Body of pancreas (tissue), 4 donors: Measurements from ENCODE around the gene STARD8. TPM values are rescaled to one million over a fixed set of nuclear protein-coding genes. Genes with fewer than 3 reads are reported as not detected.

Experiments used
- ATAC-seq: fragments of 150-250 bp; one replicate; pipeline ENCODE4 v1.9.1; 2016
- DNase-seq, 4 donors: peaks; one replicate each; pipeline ENCODE4 v3.0.0-alpha.2; 2019
- H3K27ac ChIP-seq, 4 donors: fragments of 200-600 bp; sonication (generic); 1 replicate in 3 of 4; 2 replicates in 1 of 4; pipeline versions ENCODE4 v1.5.1 to v1.6.1; 2016 to 2019; ENCODE audit warnings: mild to moderate bottlenecking in 1 of 4, mixed read lengths in 1 of 4, moderate library complexity in 1 of 4
- H3K27me3 ChIP-seq, 2 donors: fragments of 200-600 bp; sonication (generic); one replicate each; pipeline ENCODE4 v1.6.0; 2016; ENCODE audit warnings: mild to moderate bottlenecking in 1 of 2
- H3K36me3 ChIP-seq, 2 donors: fragments of 200-600 bp; sonication (generic); replicated peaks in 1 of 2; 2 replicates each; pipeline ENCODE4 v1.5.1; 2016; ENCODE audit warnings: low read depth in 2 of 2; ENCODE audit not compliant: insufficient read depth in 1 of 2
- H3K4me1 ChIP-seq: fragments of 200-600 bp; sonication (generic); one replicate; pipeline ENCODE4 v1.6.0; 2016
- H3K4me3 ChIP-seq, 2 donors: fragments of 200-600 bp; sonication (generic); 1 replicate in 1 of 2; 2 replicates in 1 of 2; pipeline ENCODE4 v1.5.1; 2016 to 2019
- H3K9me3 ChIP-seq, 3 donors: fragments of 200-600 bp; sonication (generic); 1 replicate in 2 of 3; 2 replicates in 1 of 3; pipeline ENCODE4 v1.5.1; 2016
- POLR2A ChIP-seq, 3 donors: fragments of 450-650 bp; IDR thresholded peaks; one replicate each; pipeline ENCODE4 v1.6.1; 2016; ENCODE audit warnings: antibody characterized with exemption in 3 of 3, mild to moderate bottlenecking in 2 of 3
- WGBS, 2 donors: methylation state at CpG; one replicate each; pipeline ENCODE4 v1.1.5; 2017; 5-methylcytosine and 5-hydroxymethylcytosine counted together
- intact Hi-C: fragments of 100-400 bp; cut with DNase I; formaldehyde crosslinking; loops from one replicate; pipeline ENCODE4 v1.15.1; 2023
- total RNA-seq, 2 donors: library from RNA; depleted of rRNA; stranded (reverse); fragments of >200 nt; gene quantifications; one replicate each; pipeline ENCODE4 v1.1.0, GENCODE V29; 2016
- TF ChIP-seq, protein P1 (sequence below), 7 experiments: fragments of 450-650 bp in 4 of 7; fragments of 200-600 bp in 3 of 7; sonication (generic) in 3 of 7; IDR thresholded peaks; one replicate each; pipeline ENCODE4 v1.5.1; 2016 to 2019; ENCODE audit warnings: antibody characterized with exemption in 7 of 7

STARD8 gene
- total RNA-seq, 2 donors from 2014 or later = 6.0 to 9.6 TPM

DNA sequence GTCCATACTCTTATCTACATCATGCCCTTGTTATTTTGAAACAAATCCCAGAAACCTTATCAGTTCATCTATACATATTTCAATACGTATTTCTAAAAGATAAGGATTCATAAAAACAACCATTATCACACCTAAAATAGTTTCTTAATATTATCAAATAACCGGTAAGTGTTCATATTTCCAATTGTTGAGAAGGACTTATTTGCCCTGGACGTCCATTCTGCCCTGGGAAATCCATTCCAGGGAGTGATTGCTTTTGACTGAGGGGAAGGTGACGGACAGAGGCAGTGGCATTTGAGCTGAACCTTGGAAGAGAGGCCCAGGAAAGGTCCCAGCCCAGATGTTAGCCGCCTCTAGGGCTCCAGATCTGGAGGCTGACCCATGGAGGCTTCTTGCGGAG lies 49.6 kb downstream of the STARD8 start:
- H3K27ac ChIP-seq = peak overlapping the region in 1 of 4 donors; percentile 49
- H3K4me1 ChIP-seq = peaks cover 58% of the 10 kb centered on the region
- TF ChIP-seq, protein P1, sequence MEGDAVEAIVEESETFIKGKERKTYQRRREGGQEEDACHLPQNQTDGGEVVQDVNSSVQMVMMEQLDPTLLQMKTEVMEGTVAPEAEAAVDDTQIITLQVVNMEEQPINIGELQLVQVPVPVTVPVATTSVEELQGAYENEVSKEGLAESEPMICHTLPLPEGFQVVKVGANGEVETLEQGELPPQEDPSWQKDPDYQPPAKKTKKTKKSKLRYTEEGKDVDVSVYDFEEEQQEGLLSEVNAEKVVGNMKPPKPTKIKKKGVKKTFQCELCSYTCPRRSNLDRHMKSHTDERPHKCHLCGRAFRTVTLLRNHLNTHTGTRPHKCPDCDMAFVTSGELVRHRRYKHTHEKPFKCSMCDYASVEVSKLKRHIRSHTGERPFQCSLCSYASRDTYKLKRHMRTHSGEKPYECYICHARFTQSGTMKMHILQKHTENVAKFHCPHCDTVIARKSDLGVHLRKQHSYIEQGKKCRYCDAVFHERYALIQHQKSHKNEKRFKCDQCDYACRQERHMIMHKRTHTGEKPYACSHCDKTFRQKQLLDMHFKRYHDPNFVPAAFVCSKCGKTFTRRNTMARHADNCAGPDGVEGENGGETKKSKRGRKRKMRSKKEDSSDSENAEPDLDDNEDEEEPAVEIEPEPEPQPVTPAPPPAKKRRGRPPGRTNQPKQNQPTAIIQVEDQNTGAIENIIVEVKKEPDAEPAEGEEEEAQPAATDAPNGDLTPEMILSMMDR (IDR thresholded peaks at IDR 0.05) = no peak
- no peak for TF ChIP-seq POLR2A (IDR thresholded peaks at IDR 0.05)
- ATAC-seq = no peak
- 51 to 53% methylated on average over 5 to 6 of the region's 6 CpGs for WGBS, 2 donors
- no peaks in the 10 kb centered on the region for H3K27me3 ChIP-seq
- DNase-seq = no peak
- no peaks in the 10 kb centered on the region for H3K36me3 ChIP-seq
- H3K9me3 ChIP-seq = no peaks in the 10 kb centered on the region
- intact Hi-C loops = no loop called here
- H3K4me3 ChIP-seq = no peak overlapping the region

DNA sequence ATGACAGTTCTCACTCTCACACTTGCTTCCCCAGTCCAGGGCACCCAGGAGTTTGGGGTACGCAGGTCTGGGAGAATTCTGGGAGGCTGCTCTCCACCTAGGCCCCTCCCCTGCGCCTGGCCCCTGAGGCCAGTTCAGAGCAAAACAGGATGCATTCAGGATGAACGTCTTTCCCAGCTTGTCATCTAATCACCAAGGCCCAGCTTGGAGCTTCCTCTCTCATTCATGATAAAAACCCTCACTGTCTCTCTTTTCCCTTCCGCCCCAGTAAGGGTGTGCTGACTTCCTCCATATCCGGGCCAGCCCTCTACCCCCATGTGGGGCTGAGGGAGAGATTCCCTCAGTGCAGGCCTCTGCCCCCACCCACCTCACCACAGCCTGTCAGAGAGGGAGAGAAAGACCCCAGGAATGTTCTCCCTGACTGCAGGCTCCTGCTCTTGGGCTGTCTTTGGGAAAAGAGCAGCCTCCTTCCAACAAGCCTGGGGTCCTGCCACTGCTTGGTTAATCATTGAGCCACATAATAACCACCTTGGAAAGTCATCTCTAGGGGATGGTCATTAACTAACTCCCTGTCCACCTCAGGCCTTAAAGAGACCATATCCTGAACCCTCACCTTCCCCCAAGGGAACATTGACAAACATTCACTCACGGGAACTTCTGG lies 50.1 kb downstream of the STARD8 start:
- Histone ChIP-seq H3K27ac (peak overlapping the region in 2 of 4 donors; percentile 32 to 49), H3K36me3 (no peaks in the 10 kb centered on the region), H3K4me3 (no peak overlapping the region), H3K27me3 (no peaks in the 10 kb centered on the region), H3K4me1 (peaks cover 58% of the 10 kb centered on the region), H3K9me3 (no peaks in the 10 kb centered on the region)
- intact Hi-C loops = no loop called here
- TF ChIP-seq, protein P1 (IDR thresholded peaks at IDR 0.05) = no peak
- TF ChIP-seq POLR2A (IDR thresholded peaks at IDR 0.05) = no peak
- WGBS, 2 donors = 37 to 55% methylated on average over 4 to 6 of the region's 6 CpGs
- ATAC-seq (no peak), DNase-seq (no peak)

DNA sequence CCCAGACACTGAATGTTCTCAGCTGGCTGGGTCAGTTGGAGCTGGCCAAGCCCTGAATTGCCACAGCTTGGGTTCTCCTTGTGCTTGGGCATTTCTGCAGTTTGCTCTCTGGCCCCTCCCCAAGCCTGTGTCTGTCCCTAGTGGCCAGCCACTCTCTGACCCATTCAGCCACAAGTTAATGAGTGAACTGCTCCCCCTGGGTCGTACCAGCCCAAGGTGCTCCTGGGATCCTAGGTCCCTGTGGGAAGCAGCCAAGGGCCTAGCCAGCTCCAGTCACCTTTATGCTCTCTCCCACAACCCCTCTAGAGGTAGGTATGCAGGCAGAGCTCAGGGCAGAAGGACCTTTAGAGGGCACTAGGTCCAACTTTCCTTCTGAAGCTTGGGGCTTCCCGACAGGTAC lies 51.5 kb downstream of the STARD8 start:
- DNase-seq (peak; percentile 67 to 84 (median 82)), ATAC-seq (peak; percentile 83)
- Histone ChIP-seq H3K27ac (peak overlapping the region in 3 of 4 donors; percentile 50 to 57 (median 50)), H3K27me3 (no peaks in the 10 kb centered on the region), H3K4me3 (no peak overlapping the region), H3K9me3 (no peaks in the 10 kb centered on the region), H3K4me1 (peaks cover 58% of the 10 kb centered on the region), H3K36me3 (no peaks in the 10 kb centered on the region)
- intact Hi-C loops = no loop called here
- TF ChIP-seq POLR2A (IDR thresholded peaks at IDR 0.05) = peak in 2 of 3 donors; percentile 36 to 40
- TF ChIP-seq, protein P1 (IDR thresholded peaks at IDR 0.05) = peak in 5 of 7 experiments; percentile 30 to 57 (median 50)
- 18% methylated on average over 2 of the region's 2 CpGs; no CpG with 5 or more reads in 1 of the 2 donors for WGBS, 2 donors

DNA sequence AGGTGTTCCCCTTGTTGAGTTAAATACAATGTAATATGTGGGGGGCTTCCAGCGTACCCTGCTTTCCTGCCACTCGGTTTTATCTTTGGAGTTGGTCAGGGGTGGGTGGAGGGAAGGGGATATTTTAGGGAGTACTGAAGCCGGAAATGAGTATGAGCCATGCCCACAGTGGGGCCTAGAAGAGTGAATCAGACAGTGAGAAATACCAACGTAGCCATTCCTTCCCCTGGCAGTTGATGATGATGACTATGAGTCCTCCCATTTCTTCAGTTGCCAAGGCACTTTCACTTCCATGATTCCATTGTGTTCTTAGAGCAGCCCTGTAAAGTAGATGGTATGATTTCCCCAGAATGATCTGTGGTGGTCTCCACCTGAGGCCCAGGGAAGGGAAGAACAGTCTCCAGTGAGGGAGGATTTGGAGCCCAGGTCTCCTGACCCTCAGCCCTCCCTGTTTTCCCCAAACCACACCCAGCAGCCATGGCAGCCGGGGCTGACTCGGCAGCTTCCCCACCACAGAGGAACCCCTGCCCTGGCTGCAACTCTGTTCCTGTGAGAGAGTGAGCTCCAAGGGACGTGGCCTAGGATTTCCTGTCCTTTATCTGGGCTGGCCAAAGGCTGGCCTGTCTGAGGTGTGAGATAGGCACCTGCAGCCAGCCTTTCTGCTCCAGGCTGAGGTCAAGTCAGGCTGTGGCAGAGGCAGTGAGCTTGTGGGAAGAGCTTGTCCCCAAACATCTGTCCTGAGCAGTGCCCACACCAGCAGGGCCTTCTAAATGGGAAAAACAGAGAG lies 52.7 kb downstream of the STARD8 start:
- Histone ChIP-seq H3K36me3 (no peaks in the 10 kb centered on the region), H3K4me1 (peaks cover 58% of the 10 kb centered on the region), H3K27ac (peak overlapping the region in 3 of 4 donors; percentile 15 to 59 (median 57)), H3K9me3 (no peaks in the 10 kb centered on the region), H3K4me3 (no peak overlapping the region), H3K27me3 (no peaks in the 10 kb centered on the region)
- 51 to 80% methylated on average over 4 to 7 of the region's 7 CpGs for WGBS, 2 donors
- TF ChIP-seq POLR2A (IDR thresholded peaks at IDR 0.05) = no peak
- TF ChIP-seq, protein P1 (IDR thresholded peaks at IDR 0.05) = no peak
- intact Hi-C loops = loop anchor here (10.0 kb wide), 1 partner anchor 195 kb away; no protein-coding TSS in a partner anchor
- ATAC-seq = peak; percentile 51
- peak; percentile 25 to 66 (median 46) for DNase-seq
